WERI-Rb-1 (cell line): ENCODE data around the gene SNX3.

ENCODE experiments used
- DNase-seq: peaks from one replicate; pipeline ENCODE4 v3.0.0-alpha.2; 2020
- H3K27ac ChIP-seq: fragments of 250-450 bp; sonication (Bioruptor Pico); 2 replicates; pipeline ENCODE4 v1.5.1; 2020; ENCODE audit warnings: mild to moderate bottlenecking, moderate library complexity
- H3K27me3 ChIP-seq: fragments of 250-450 bp; sonication (Bioruptor Pico); 2 replicates; pipeline ENCODE4 v1.5.1; 2021; ENCODE audit warnings: mild to moderate bottlenecking, low read depth, moderate library complexity; ENCODE audit not compliant: insufficient read depth, severe bottlenecking
- H3K36me3 ChIP-seq: fragments of 250-450 bp; sonication (Bioruptor Pico); 2 replicates; pipeline ENCODE4 v1.5.1; 2020; ENCODE audit warnings: mild to moderate bottlenecking, moderate library complexity
- H3K4me3 ChIP-seq: 2 replicates; pipeline ENCODE4 v1.5.1; 2011; ENCODE audit warnings: low read depth, mild to moderate bottlenecking, control low read depth, low read length
- H3K9me3 ChIP-seq: fragments of 250-450 bp; sonication (Bioruptor Pico); 2 replicates; pipeline ENCODE4 v1.5.1; 2021; ENCODE audit warnings: mild to moderate bottlenecking, moderate library complexity; ENCODE audit not compliant: severe bottlenecking
- TF ChIP-seq, protein P1 (sequence below): IDR thresholded peaks from 2 replicates; pipeline ENCODE4 v1.5.1; 2011; ENCODE audit warnings: low read depth, mild to moderate bottlenecking, control low read depth, inconsistent platforms, low read length

The SNX3 gene

DNA sequence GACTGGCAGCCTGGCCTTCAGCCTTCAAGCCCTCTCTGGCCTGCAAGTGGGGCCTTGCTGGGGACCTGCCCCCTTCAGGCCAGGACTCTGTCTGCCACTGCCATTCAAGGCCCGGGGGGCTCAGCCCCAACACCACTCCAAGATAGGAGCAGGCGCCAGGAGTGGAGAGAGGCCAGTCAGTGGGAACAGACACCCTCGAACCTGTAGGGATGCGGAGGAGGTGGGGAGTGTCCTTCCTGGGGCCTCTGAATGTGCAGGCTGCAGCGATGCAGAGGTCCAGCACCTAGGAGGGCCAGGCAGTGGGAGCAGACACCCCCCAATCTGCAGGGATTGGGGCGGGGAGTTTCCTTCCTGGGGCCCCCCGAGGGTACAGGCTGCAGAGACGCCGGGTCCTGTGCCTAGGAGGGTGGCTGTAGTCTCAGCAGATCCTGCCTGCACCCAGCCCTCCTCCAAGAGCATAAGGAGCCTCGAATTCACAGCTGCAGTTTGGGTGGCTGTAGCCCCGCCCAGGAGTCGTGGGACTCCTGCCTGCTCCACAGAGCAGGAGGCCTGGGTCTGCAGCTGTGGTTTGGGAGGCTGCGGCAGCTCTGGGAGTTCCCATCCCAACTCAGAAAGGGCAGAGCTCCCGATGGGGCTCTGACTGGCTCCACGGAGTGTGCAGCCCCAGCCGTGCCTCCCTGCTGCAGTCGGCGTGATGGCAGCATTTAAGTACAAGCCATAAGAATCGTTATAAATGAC is 61.9 kb downstream of the SNX3 start:
- no peak for DNase-seq
- Histone ChIP-seq H3K36me3 (no peaks in the 10 kb centered on the region), H3K9me3 (no peaks in the 10 kb centered on the region), H3K27ac (no peak overlapping the region), H3K4me3 (no peak overlapping the region), H3K27me3 (no peaks in the 10 kb centered on the region)
- TF ChIP-seq, protein P1, sequence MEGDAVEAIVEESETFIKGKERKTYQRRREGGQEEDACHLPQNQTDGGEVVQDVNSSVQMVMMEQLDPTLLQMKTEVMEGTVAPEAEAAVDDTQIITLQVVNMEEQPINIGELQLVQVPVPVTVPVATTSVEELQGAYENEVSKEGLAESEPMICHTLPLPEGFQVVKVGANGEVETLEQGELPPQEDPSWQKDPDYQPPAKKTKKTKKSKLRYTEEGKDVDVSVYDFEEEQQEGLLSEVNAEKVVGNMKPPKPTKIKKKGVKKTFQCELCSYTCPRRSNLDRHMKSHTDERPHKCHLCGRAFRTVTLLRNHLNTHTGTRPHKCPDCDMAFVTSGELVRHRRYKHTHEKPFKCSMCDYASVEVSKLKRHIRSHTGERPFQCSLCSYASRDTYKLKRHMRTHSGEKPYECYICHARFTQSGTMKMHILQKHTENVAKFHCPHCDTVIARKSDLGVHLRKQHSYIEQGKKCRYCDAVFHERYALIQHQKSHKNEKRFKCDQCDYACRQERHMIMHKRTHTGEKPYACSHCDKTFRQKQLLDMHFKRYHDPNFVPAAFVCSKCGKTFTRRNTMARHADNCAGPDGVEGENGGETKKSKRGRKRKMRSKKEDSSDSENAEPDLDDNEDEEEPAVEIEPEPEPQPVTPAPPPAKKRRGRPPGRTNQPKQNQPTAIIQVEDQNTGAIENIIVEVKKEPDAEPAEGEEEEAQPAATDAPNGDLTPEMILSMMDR: no peak

DNA sequence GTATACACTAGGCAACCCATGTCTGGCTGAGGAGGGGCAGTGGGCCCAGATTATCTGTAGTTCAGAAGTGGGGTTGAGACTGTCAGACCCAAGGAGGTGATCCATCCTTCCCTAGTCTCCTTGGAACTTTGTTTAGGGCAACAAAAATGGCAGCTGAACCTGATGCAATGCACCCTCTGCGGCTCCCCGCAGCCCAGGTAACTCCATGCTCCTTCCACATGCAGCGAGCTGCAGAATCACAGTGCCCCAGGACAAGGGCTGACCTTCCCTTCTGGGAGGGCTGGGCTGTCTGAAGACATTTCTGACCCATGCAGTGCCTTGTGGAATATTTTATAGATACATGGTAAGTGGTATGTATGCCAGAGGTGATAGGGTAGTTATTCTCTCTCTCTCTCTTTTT is 65.6 kb downstream of the SNX3 start:
- Histone ChIP-seq H3K27ac (no peak overlapping the region), H3K4me3 (no peak overlapping the region), H3K9me3 (no peaks in the 10 kb centered on the region), H3K27me3 (no peaks in the 10 kb centered on the region), H3K36me3 (no peaks in the 10 kb centered on the region)
- no peak for DNase-seq
- TF ChIP-seq, protein P1: no peak

GRCh38 chr6:108194503-108194902 is 66.3 kb downstream of the SNX3 start:
- Histone ChIP-seq H3K27ac (no peak overlapping the region), H3K9me3 (no peaks in the 10 kb centered on the region), H3K27me3 (no peaks in the 10 kb centered on the region), H3K36me3 (no peaks in the 10 kb centered on the region), H3K4me3 (no peak overlapping the region)
- TF ChIP-seq, protein P1: no peak
- peak; percentile 55 for DNase-seq

- Histone ChIP-seq H3K36me3 (no peaks in the 10 kb centered on the region), H3K27ac (no peak overlapping the region), H3K27me3 (no peaks in the 10 kb centered on the region), H3K4me3 (no peak overlapping the region), H3K9me3 (no peaks in the 10 kb centered on the region)
- TF ChIP-seq, protein P1: no peak
- DNase-seq: no peak
Observed at GRCh38 chr6:108193835-108194234, 67.0 kb downstream of the SNX3 start.

GRCh38 chr6:108193131-108193530 is 67.7 kb downstream of the SNX3 start:
- no peak for DNase-seq
- Histone ChIP-seq H3K27ac (no peak overlapping the region), H3K4me3 (no peak overlapping the region), H3K27me3 (no peaks in the 10 kb centered on the region), H3K9me3 (no peaks in the 10 kb centered on the region), H3K36me3 (no peaks in the 10 kb centered on the region)
- TF ChIP-seq, protein P1: no peak

- Histone ChIP-seq H3K36me3 (no peaks in the 10 kb centered on the region), H3K9me3 (no peaks in the 10 kb centered on the region), H3K4me3 (no peak overlapping the region), H3K27me3 (no peaks in the 10 kb centered on the region), H3K27ac (no peak overlapping the region)
- DNase-seq: no peak
- TF ChIP-seq, protein P1: no peak
Observed at GRCh38 chr6:108187519-108187918, 73.3 kb downstream of the SNX3 start.
